ENCODE results near the gene SLC9A5.

The SLC9A5 gene

GRCh38 chr16:67213197-67214019 is 35.4 kb upstream of the SLC9A5 start:
- DNase-seq (ENCODE audit: low read depth in 2 of 2): no peak

DNA sequence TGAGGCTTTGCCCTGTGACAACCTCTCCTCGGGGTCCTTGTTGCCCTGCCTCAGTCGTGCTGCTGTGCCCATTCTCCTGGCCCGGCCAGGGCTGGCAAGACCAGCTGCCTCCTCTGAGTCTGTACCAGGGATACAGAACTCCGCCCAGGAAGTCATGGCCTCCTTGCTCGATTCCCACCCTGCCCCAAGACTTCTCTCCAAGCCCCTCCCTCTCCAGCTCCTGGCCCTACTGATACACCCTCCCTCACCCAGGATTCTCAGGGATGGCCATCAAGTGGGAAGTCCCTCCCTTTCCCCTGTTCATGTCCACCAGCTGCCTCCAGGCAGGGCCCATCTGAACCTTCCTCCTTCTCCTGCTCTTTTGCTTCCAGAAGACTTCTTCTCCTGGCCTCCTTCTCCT is 33.1 kb upstream of the SLC9A5 start:
- no peak for DNase-seq (ENCODE audit: low read depth in 2 of 2)

DNA sequence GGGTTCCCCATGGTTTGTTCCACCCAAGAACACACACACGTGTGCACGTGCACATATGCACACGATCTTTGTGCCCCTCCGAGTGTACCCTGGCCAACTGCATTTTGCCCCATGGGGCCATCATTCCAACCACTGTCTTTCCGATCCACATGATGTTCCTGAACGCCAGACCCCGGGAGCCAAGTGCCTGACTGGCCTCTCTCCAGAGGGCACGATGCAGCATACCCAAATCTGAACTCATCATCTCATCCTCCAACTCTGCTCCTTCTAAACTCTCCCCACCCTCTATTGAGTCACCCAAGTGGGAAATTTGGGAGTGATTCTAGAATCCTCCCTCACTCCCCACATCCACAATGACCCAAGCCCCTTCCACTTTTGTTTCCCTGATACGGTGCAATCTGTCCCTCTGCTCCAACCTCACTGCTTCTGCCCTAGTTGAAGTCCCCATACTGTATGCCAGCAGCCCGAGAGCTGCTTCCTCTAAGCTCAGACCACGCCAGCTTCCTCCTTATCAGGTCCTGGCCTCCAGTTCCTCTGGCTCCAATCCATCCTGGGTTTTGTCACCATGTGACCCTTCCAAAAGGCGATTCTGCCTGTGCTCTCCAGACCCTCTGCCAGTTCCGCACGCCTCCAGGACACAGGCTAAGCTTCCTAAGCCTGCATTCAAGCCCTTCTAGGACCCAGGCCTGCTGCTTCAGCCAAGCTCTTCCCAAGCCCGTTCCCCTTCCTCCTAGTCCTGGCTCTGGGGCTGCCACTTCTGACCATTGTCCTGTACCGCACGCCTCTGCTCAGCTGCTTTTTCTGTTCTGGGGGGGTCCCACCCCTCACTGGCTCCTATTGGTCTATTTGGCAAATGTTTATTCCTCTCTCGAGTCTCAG is 31.9 kb upstream of the SLC9A5 start:
- DNase-seq (ENCODE audit: low read depth in 2 of 2): no peak

- DNase-seq (ENCODE audit: low read depth in 2 of 2): no peak
Measured at GRCh38 chr16:67223992-67224391, 24.8 kb upstream of the SLC9A5 start.

DNA sequence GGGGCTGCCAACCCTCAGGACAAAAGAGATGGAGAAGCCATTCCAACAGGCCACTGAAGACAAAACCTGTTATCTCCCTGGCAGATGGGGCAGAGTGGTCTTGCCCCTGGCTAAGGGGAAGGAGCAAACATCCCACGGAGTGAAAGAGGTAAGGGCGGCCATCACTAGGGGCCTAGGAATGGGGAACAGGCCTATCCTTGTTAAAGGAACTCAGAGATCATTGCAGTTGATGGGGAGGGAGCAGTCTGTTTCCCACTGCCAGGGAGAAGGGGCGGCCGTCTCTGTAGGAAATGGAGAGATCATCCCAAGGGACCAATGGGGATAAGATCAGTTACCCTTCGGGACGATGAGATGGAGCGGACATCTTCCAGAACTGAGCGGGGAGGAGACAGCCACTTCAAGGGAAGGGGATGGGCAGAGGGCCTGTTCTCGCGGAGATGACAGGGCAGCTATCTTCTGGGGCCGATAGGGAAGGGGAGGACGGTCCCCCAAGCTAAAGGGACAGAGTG is 22.4 kb upstream of the SLC9A5 start:
- DNase-seq (ENCODE audit: low read depth in 2 of 2): no peak

GRCh38 chr16:67226804-67227566 is 21.8 kb upstream of the SLC9A5 start, which contains the start of gene TMEM208:
TSS of gene TMEM208 (plus strand) at chr16:67227130. CDS start at chr16:67227219, 89 bp downstream.
- peak; percentile 95 to 96 for DNase-seq (ENCODE audit: low read depth in 2 of 2)

DNA sequence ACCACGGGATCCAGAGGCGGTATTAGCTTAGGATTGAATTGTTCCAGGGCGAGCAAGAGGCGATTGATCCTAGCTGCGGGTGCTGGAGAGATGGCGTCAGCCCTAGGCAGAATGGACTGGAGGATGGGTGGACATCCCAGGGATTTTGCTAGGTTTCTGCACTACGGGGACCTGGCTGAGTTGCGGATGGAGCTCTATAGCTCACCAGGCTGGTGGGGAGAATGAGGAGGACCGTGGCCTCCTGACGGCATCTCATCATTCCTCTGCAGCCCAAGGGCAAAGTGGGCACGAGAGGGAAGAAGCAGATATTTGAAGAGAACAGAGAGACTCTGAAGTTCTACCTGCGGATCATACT is 21.2 kb upstream of the SLC9A5 start:
- DNase-seq (ENCODE audit: low read depth in 2 of 2): no peak

GRCh38 chr16:67228034-67228785 is 20.6 kb upstream of the SLC9A5 start:
- DNase-seq (ENCODE audit: low read depth in 2 of 2): no peak

GRCh38 chr16:67228905-67229304 is 19.9 kb upstream of the SLC9A5 start:
- DNase-seq (ENCODE audit: low read depth in 2 of 2): no peak

DNA sequence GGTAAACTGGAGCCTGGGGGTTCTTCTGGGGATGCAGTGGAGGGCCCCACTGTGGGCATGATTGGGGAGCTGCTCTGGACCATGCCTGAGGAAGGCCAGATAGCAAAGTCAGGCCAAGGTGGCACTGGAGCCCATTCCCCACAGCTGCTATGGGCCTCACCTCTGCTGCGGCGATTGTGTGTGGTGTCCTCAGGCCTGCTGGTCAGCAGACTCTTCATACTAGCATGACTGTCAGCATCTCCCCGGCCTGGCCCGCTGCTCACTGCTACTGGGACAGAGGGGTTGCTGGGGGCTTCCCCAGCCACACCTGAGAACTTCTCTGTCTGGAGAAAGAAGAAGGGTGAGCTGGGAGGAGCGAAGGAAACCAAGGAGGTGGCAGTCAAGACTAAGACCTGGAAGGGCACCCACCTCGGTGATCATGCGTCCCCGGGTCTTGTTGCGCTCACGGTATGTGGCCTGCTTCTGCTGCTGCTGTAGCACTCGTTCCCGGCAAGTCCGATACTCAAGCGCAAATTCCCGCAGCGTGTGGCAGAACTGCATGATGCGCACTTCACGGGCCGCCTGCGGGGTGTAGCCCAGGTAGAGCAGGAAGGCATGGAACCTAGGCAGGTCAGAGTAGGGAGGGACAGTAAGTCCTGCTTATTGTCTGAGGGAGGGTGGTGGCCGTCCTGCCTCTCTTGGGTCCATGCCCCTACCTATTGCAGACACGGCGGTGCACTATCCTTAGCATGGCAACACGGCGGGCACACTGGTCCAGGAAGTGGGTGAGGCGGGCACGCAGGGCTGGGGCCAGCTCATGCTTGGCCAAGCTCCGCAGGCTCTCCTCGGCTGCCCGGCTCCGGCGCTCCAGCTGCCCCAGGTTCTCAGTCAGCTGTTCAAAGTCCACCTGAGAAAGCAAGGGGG is 18.6 kb upstream of the SLC9A5 start:
- no peak for DNase-seq (ENCODE audit: low read depth in 2 of 2)

DNA sequence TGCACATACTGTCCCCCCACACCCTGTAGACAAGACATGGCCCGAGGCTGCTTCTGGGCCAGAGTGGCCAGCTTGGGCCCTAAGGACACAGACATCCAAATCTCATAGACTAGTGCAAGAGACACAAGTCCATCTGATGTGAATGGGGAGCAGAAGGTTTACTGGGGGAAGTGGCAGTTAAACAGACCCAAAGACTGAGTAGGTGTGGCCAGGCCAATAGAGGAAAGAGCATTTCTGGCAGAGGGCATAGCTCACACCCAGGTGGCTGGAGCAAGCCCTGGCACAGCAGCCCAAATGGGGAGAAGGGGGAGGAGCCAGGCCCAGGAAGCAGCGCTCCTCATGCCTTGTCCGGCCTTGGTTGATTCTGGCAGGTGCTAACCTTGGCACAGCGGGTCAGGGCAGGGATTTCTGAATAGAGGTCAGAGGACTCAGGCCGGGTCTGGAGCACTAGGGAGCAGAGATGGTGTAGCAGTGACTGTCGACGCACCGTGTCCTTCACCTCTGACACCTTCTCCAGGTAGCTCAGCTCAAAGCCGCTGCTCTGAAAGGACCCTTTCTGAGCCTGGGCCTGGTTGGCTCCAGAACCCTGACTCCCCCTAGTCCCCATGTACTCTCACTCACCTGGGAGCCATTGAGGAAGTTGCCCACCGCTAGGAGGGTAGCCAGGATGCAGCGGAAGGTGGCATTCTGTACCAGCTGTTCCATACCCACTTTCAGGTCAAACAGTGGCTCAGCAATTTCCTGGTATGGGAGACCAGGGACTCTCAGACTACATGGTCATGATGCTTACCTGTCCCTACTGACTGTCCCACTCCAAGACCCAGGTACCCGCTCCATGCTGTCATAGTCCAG is 17.7 kb upstream of the SLC9A5 start:
- no peak for DNase-seq (ENCODE audit: low read depth in 2 of 2)

- no peak for DNase-seq (ENCODE audit: low read depth in 2 of 2)
Measured at GRCh38 chr16:67233596-67233995, 15.2 kb upstream of the SLC9A5 start.

DNA sequence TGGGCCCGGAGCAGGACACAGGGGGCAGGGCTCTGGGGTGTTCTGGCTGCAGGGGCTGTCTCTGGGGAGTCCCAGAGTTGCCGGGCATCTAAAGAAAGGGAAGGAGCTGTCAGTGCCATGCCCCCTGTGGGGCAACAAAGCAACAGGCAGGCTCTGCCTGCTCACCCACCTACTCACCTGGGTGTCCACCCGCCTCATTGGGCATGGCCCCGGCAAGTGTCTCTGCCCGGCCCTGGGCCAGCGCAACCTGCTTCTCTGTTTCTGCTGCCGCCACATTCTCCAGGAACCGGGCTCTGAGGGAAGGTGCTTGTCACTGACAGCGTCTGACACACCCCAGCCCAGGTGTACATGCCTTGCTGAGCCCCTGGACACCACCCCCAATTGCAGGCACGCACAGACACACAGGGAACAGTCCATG is 14.6 kb upstream of the SLC9A5 start:
- no peak for DNase-seq (ENCODE audit: low read depth in 2 of 2)

DNA sequence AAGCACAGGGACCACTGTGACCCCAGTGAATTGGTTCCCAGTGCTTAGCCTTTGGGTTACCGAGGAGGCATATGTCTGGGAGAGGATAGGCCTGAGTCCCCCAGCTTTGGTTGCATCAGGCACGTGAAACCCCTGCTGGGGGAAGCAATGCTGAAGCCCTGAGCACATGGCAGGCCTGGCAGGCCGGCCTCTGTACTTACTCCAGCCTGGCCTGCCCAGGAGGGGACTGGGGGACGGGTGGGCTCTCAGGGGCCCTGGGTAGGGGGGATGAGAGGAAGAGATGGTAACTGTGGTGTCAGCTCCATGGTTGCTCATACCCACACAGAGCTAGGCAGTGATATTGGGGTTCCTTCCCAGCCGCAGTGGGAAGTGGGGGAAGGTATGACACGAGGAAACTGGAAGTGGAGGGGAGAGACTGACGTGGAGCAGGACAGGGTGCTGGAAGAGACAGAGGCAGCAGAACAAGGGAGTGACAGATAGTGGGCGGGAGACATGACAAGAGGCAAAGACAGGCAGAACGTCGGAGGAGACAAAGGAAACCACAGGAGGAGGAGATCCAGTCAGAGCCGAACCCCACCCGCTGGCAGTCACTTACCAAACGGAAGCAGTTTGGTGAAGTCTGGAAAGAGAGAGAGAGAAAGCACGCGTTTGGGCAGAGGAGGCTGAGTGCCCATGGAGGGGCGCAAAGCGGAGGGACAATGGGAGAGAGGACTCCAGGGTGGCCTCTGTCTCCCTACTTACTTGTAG is 12.8 kb upstream of the SLC9A5 start:
- no peak for DNase-seq (ENCODE audit: low read depth in 2 of 2)

DNA sequence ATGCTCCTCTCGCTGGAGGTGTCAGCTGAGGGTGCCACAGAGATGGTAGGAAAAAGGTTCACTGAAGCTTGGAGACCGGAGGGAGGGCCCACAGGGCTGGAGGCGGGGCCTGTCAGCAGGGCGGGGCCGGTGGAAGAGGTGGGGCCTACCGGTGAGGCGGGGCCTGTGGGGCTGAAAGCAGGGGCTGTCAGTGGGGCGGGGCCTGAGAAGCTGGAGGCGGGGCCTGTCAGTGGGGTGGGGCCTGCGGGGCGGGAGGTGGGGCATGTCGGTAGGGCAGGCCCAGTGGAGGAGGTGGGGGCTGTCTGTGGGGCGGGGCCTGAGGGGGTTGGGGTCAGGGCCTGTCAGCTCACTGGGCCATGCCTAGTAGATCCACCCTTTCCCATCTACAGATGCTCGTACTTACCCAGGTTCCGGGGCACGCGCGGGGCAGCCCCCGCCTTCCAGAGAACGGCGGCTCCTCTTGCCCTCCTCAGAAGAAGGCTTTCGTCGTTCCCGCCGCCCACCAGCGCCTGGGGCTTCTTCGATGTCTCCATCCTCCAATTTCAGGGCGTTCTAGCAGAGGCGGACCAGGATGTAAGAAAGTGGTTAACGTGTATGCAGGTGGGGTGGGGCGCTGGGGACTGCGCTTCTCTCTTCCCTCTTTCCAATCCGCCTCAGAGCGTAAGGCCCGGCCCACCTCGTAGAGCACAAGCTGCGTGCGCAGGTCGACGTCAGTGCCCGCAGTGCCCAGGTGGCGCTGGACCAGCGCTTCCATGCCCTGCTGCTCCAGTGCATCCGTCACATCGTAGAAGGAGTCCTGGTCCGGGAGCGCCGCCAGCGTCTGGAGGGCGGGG is 12.0 kb upstream of the SLC9A5 start:
- peak in 1 of 2 donors; percentile 64 for DNase-seq (ENCODE audit: low read depth in 2 of 2)

DNA sequence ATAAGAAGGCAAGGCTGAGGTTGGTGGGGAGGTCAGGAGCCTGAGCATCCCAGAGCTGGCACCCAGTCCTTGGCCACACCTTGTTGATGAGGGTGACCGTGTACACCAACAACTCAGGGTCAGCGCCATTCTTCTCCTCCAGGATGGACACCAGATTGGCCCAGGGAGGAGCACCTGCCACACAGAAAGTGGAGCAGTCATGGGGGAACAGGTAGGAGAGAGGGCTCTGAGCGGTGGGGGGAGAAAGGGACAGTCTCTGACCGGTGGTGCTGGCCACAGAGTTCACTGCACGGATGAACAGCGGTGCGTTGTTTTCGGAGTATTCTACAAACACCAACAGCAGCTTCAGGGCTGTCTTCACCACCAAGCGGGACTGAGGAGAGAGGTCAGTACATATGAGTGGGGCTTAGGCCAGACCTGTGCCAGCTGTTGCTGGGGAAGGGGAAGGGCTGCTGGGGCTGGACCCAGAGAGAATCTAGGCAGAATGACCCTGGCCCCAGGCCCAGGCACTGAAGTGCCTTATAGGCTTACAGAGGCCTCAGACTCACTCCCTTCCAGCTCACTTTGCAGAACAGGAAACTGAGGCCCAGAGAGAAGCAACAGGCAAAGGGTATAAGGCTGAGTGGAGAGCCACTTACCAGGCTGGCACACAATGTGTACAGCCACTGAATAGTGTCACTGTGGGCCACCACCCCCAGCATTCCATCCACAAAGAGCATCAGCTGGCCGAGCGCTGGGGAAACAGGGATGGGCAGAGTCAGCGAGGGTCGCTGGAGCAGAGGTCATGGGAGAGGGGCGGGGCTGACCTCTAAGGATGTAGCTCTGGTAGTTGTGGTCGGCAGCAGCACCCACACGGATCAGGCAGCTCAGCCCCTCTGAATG is 11.1 kb upstream of the SLC9A5 start:
- no peak for DNase-seq (ENCODE audit: low read depth in 2 of 2)

GRCh38 chr16:67238278-67238575 is 10.6 kb upstream of the SLC9A5 start:
- no peak for DNase-seq (ENCODE audit: low read depth in 2 of 2)

Data from stimulated activated CD4-positive, alpha-beta T cell treated with anti-CD3 and anti-CD28 coated beads, Interleukin-1b, Interleukin-23, amount 100 ng/mL, for 4 hours (primary cell).